ENCODE measurements around the gene PP2D1.
"Not testable (repeated sequence)": the region's sequence is repeated elsewhere in the genome, so short reads cannot be mapped to it uniquely, and the experiment has no call there.

The PP2D1 gene

GRCh38 chr3:20046556-20046955 is 34.5 kb upstream of the PP2D1 start:
- no peak overlapping the region for H3K4me3 ChIP-seq (ENCODE audit: low read length)
- no peak for DNase-seq (ENCODE audit: low read depth)
- no peak for TF ChIP-seq CTCF (IDR thresholded peaks at IDR 0.05; ENCODE audit: insufficient read depth, low read depth, low read length, missing control alignments)

- H3K4me3 ChIP-seq (ENCODE audit: low read length); DNase-seq (ENCODE audit: low read depth): not testable (repeated sequence)
These were observed 33.1 kb upstream of the PP2D1 start for GRCh38 chr3:20045141-20045540.

- no peak for TF ChIP-seq CTCF (IDR thresholded peaks at IDR 0.05; ENCODE audit: insufficient read depth, low read depth, low read length, missing control alignments)
- no peak overlapping the region for H3K4me3 ChIP-seq (ENCODE audit: low read length)
- DNase-seq (ENCODE audit: low read depth) = no peak
These were observed 31.8 kb upstream of the PP2D1 start for GRCh38 chr3:20043825-20044224.

GRCh38 chr3:20043396-20043795 is 31.3 kb upstream of the PP2D1 start:
- H3K4me3 ChIP-seq (ENCODE audit: low read length) = no peak overlapping the region
- DNase-seq (ENCODE audit: low read depth) = no peak
- TF ChIP-seq CTCF (IDR thresholded peaks at IDR 0.05; ENCODE audit: insufficient read depth, low read depth, low read length, missing control alignments) = no peak

- TF ChIP-seq CTCF (IDR thresholded peaks at IDR 0.05; ENCODE audit: insufficient read depth, low read depth, low read length, missing control alignments) = no peak
- DNase-seq (ENCODE audit: low read depth) = no peak
- H3K4me3 ChIP-seq (ENCODE audit: low read length) = no peak overlapping the region
These were observed 30.3 kb upstream of the PP2D1 start for GRCh38 chr3:20042331-20042730.

- peak overlapping the region; percentile 85 for H3K4me3 ChIP-seq (ENCODE audit: low read length)
- peak; percentile 75 for DNase-seq (ENCODE audit: low read depth)
- no peak for TF ChIP-seq CTCF (IDR thresholded peaks at IDR 0.05; ENCODE audit: insufficient read depth, low read depth, low read length, missing control alignments)
These were observed 29.2 kb upstream of the PP2D1 start for GRCh38 chr3:20041197-20041780.

GRCh38 chr3:20040548-20041196 is 28.6 kb upstream of the PP2D1 start:
- TF ChIP-seq CTCF (IDR thresholded peaks at IDR 0.05; ENCODE audit: insufficient read depth, low read depth, low read length, missing control alignments) = no peak
- DNase-seq (ENCODE audit: low read depth) = peak; percentile 70
- peak overlapping the region; percentile 85 for H3K4me3 ChIP-seq (ENCODE audit: low read length)
